ENCODE data around the gene OLIG3. TPM values are rescaled to one million over a fixed set of nuclear protein-coding genes. Genes with fewer than 3 reads are reported as not detected.

Gene OLIG3
- total RNA-seq, 4 donors from 2014 or later: not detected

- intact Hi-C loops (cut with DNase I; ENCODE audit: low total_unique reads): no loop called here
- Histone ChIP-seq H3K27me3 (peaks cover 11 to 18% (median 17%) of the 10 kb centered on the region in 3 donors), H3K36me3 (no peaks in the 10 kb centered on the region), H3K27ac (no peak overlapping the region), H3K4me1 (no peaks in the 10 kb centered on the region), H3K4me3 (no peak overlapping the region), H3K9me3 (peaks cover 0 to 5% (median 0%) of the 10 kb centered on the region in 3 donors)
- TF ChIP-seq CTCF (IDR thresholded peaks at IDR 0.05 in 4 of 5, conservative IDR thresholded peaks at IDR 0.05 in 1 of 5): no peak
- TF ChIP-seq POLR2A (IDR thresholded peaks at IDR 0.05): no peak
- ATAC-seq (no peak), DNase-seq (no peak)
- in situ Hi-C loops (cut with MboI; ENCODE audit: low sequenced_read_pairs in 4 of 4): no loop called here
These were observed 28.1 kb upstream of the OLIG3 start for GRCh38 chr6:137522198-137522798.

- intact Hi-C loops (cut with DNase I; ENCODE audit: low total_unique reads): no loop called here
- Histone ChIP-seq H3K27me3 (peaks cover 25 to 30% (median 26%) of the 10 kb centered on the region in 3 donors), H3K36me3 (no peaks in the 10 kb centered on the region), H3K4me3 (no peak overlapping the region), H3K4me1 (no peaks in the 10 kb centered on the region), H3K9me3 (no peaks in the 10 kb centered on the region), H3K27ac (no peak overlapping the region)
- ATAC-seq (no peak), DNase-seq (no peak)
- in situ Hi-C loops (cut with MboI; ENCODE audit: low sequenced_read_pairs in 4 of 4): no loop called here
- TF ChIP-seq CTCF (IDR thresholded peaks at IDR 0.05 in 4 of 5, conservative IDR thresholded peaks at IDR 0.05 in 1 of 5) (no peak), POLR2A (IDR thresholded peaks at IDR 0.05) (no peak)
These were observed 26.3 kb upstream of the OLIG3 start for GRCh38 chr6:137520520-137520919.

GRCh38 chr6:137519629-137520176 is 25.5 kb upstream of the OLIG3 start:
- in situ Hi-C loops (cut with MboI; ENCODE audit: low sequenced_read_pairs in 4 of 4): no loop called here
- Histone ChIP-seq H3K4me3 (no peak overlapping the region), H3K36me3 (no peaks in the 10 kb centered on the region), H3K27ac (no peak overlapping the region), H3K27me3 (peaks cover 33 to 38% (median 34%) of the 10 kb centered on the region in 3 donors), H3K9me3 (no peaks in the 10 kb centered on the region), H3K4me1 (no peaks in the 10 kb centered on the region)
- no peak for DNase-seq
- intact Hi-C loops (cut with DNase I; ENCODE audit: low total_unique reads): no loop called here
- TF ChIP-seq POLR2A (IDR thresholded peaks at IDR 0.05) (no peak), CTCF (IDR thresholded peaks at IDR 0.05 in 4 of 5, conservative IDR thresholded peaks at IDR 0.05 in 1 of 5) (no peak)
- ATAC-seq: no peak

- Histone ChIP-seq H3K9me3 (no peaks in the 10 kb centered on the region), H3K27me3 (peaks cover 44 to 48% (median 45%) of the 10 kb centered on the region in 3 donors), H3K27ac (no peak overlapping the region), H3K4me3 (no peak overlapping the region), H3K4me1 (no peaks in the 10 kb centered on the region), H3K36me3 (no peaks in the 10 kb centered on the region)
- ATAC-seq: no peak
- DNase-seq: no peak
- no peak for TF ChIP-seq POLR2A (IDR thresholded peaks at IDR 0.05)
- TF ChIP-seq CTCF (IDR thresholded peaks at IDR 0.05 in 4 of 5, conservative IDR thresholded peaks at IDR 0.05 in 1 of 5): no peak
- in situ Hi-C loops (cut with MboI; ENCODE audit: low sequenced_read_pairs in 4 of 4): no loop called here
- intact Hi-C loops (cut with DNase I; ENCODE audit: low total_unique reads): no loop called here
These were observed 24.3 kb upstream of the OLIG3 start for GRCh38 chr6:137518386-137518983.

Measured in gastrocnemius medialis (tissue), 4 donors.